Testis (tissue), 3 donors: ENCODE data around the gene LZTS2. TPM values are rescaled to one million over a fixed set of nuclear protein-coding genes. Genes with fewer than 3 reads are reported as not detected.

ENCODE experiments used
- DNase-seq: peaks from one replicate; pipeline ENCODE4 v3.0.0-alpha.2; 2019
- H3K27ac ChIP-seq, 2 donors: fragments of 200-600 bp; sonication (generic); one replicate each; pipeline ENCODE4 v1.5.1; 2019
- H3K27me3 ChIP-seq: fragments of 200-600 bp; sonication (generic); one replicate; pipeline ENCODE4 v1.5.1; 2019
- H3K36me3 ChIP-seq: fragments of 200-600 bp; sonication (generic); one replicate; pipeline ENCODE4 v1.5.1; 2017; ENCODE audit warnings: low read depth; ENCODE audit errors: missing control alignments
- H3K4me1 ChIP-seq: fragments of 200-600 bp; sonication (generic); one replicate; pipeline ENCODE4 v1.5.1; 2019
- H3K4me3 ChIP-seq, 2 donors: fragments of 200-600 bp; sonication (generic); one replicate each; pipeline ENCODE4 v1.5.1; 2017 to 2019
- H3K9me3 ChIP-seq: fragments of 200-600 bp; sonication (generic); one replicate; pipeline ENCODE4 v1.5.1; 2017
- CTCF ChIP-seq, 3 experiments: fragments of 450-650 bp in 2 of 3; fragments of 200-600 bp in 1 of 3; sonication (generic) in 1 of 3; IDR thresholded peaks; one replicate each; pipeline ENCODE4 v1.5.1; 2016 to 2019; ENCODE audit warnings: antibody characterized with exemption in 3 of 3, mild to moderate bottlenecking in 2 of 3, moderate library complexity in 1 of 3
- POLR2A ChIP-seq: fragments of 450-650 bp; IDR thresholded peaks from one replicate; pipeline ENCODE4 v1.6.1; 2017; ENCODE audit warnings: antibody characterized with exemption, mild to moderate bottlenecking, moderate library complexity
- WGBS, 2 donors: methylation state at CpG; one replicate each; pipeline ENCODE4 v1.1.5; 2018; 5-methylcytosine and 5-hydroxymethylcytosine counted together
- intact Hi-C: fragments of 100-400 bp; cut with DNase I; formaldehyde crosslinking; loops from one replicate; pipeline ENCODE4 v1.15.1; 2023; ENCODE audit warnings: low total_unique reads
- polyA plus RNA-seq: library from polyadenylated mRNA; stranded (reverse); fragments of 350-450 nt; fragmentation: Illumina TruSeq; extraction: RNeasy Lipid Tissue Mini Kit (QIAGEN cat#74804); gene quantifications from one replicate; pipeline ENCODE4 v1.2.3, GENCODE V29; 2014; ENCODE audit warnings: low read depth, low replicate concordance; ENCODE audit not compliant: insufficient read depth
- total RNA-seq, 2 donors: library from RNA; depleted of rRNA; stranded (reverse); fragments of >200 nt; gene quantifications; one replicate each; pipeline ENCODE4 v1.2.3, GENCODE V29; 2016

The LZTS2 gene
- total and polyA plus RNA-seq, 3 donors from 2014 or later: 65.9 to 158 (median 133) TPM

DNA sequence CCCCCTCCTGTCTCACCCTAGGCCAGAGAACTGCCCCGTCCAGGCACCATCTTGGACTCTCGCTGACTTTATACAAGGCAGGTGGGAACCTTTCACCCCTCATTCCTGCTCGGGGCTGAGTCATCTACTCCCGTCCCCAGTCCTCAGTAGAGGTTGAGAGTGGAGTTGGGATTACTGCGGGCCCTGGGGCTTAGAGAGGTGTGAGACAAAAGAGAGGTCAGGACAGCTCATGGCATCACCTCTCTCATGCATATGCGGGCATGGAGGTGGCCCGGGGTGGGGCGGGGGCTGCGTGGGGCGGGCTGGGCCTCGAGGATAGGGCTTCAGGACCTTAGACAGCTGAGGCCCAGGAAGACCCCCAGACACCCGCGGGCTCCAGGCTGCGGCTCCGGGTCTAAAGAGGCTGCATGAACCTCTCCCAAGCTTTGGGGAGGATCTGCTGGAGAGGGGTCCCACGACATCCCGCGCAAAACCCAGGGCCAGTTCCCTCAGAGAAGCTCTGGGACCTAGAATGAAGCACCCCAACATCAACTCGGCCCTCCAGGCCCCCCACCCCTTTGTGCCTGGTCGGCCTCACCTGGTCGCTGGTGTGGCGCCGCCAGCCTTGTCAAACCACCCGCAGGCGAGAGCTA lies 31.0 kb downstream of the LZTS2 start:
- peak overlapping the region; percentile 72 to 73 for H3K4me3 ChIP-seq

DNA sequence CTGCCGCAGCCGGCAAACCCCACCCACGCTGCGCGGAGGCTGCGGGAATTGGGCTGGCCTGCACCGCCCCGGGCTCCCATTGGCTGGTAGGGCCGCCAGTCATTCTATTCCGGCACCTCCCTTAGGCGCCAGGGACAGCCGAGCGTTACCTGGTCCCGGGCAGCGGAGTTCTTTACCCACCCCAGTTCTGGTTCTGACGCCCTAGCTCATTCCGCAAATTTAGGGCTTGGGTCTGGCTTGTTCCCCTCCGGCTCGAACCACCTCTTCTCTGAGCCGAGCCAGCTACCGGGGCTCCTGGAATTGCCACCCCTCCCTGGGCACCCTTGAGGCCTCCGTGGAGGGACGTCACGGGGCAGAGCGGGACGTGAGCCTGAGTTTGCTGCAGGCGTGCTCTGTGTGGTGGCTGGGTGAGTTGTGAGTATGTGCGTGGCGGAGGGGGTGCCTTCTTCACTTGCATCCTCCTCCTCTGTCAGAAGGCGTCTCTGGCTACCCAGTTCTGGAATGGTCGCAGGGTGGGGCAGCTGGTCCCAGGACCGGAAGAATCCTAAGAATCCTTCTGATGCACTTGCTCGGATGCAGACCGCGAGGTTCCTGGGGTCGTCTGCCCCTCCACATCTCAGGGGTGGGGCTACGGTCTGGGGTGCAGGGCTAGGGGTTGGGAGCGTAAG lies 31.7 kb downstream of the LZTS2 start, which contains the start of the genes PDZD7 and SFXN3:
Gene PDZD7, minus strand, starts transcription at position 2 of the 668 bp plus-strand sequence. CDS start 910 bp downstream, outside the sequence.
Gene SFXN3, plus strand, starts transcription at position 107 of the 668 bp plus-strand sequence. CDS start 3,461 bp downstream, outside the sequence.
- Histone ChIP-seq H3K36me3 (no peaks in the 10 kb centered on the region), H3K4me3 (peak within 1 kb of the TSS; percentile 72 to 73), H3K27me3 (no peaks in the 10 kb centered on the region), H3K27ac (peak within 1 kb of the TSS; percentile 93 to 98), H3K4me1 (peaks cover 11% of the 10 kb centered on the region), H3K9me3 (no peaks in the 10 kb centered on the region)
- 0% methylated on average over 8 to 38 of the region's 38 CpGs for WGBS, 2 donors
- intact Hi-C loops: no loop called here
- peak; percentile 98 for DNase-seq
- TF ChIP-seq CTCF (IDR thresholded peaks at IDR 0.05): no peak
- TF ChIP-seq POLR2A: no peak

More for the DNA sequence above, 31.0 kb downstream of the LZTS2 start:
- TF ChIP-seq CTCF (IDR thresholded peaks at IDR 0.05): no peak
- TF ChIP-seq POLR2A: no peak
- intact Hi-C loops: no loop called here
- Histone ChIP-seq H3K36me3 (no peaks in the 10 kb centered on the region), H3K27ac (peak overlapping the region; percentile 93 to 98), H3K9me3 (no peaks in the 10 kb centered on the region), H3K27me3 (no peaks in the 10 kb centered on the region), H3K4me1 (peaks cover 11% of the 10 kb centered on the region)
- no peak for DNase-seq
- 9 to 31% methylated on average over 5 to 16 of the region's 25 CpGs for WGBS, 2 donors

DNA sequence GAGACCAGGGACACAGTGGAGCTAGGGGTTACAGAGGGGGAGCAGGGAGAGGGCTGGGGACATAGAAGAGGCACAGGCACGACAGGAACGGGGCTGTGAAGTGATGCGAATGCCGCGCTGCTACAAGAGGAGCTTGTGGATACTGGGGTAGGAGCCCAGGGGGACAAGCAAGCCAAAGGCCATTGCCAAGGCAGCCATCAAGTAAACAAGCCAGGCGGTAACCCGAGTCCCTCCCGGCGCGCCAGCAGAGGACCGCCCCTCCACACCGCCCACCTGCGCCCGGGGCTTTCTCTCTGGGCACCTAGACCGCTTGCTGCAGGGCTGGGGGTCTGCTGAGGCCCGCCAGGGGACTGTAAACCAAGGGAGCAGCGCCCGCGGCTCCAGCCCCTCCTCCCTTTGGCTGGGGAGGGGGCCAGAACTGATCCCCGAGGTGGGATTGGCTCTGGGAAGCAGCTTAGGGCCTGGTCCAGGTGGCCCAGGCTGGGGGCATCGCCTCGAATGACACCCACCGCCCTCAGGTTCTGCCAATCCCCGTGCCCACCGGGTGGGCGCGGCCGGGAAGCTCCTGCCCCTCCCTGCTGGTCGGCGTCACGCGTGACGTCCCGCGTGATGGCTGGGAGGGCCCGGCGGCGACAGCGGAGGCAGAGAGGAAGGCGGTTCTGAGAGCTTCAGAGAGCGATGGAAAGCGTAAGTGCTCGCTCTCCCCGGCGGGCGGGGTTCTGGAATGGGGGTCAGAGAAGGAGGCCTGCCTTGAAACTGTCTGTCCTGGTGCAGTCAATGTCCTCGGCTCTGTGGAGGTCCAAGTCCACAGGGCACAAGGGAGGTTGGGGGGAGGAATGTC lies 32.4 kb downstream of the LZTS2 start:
- Histone ChIP-seq H3K4me3 (peak overlapping the region; percentile 72 to 73), H3K27ac (peak overlapping the region; percentile 93 to 98), H3K9me3 (no peaks in the 10 kb centered on the region), H3K36me3 (no peaks in the 10 kb centered on the region), H3K27me3 (no peaks in the 10 kb centered on the region), H3K4me1 (peaks cover 11% of the 10 kb centered on the region)
- intact Hi-C loops: no loop called here
- no peak for TF ChIP-seq CTCF (IDR thresholded peaks at IDR 0.05)
- TF ChIP-seq POLR2A: peak; percentile 48
- DNase-seq: peak; percentile 85
- WGBS, 2 donors: 0% methylated on average over 5 to 47 of the region's 47 CpGs

- H3K4me3 ChIP-seq: peak overlapping the region; percentile 72 to 73
- DNase-seq: no peak
- peaks cover 11% of the 10 kb centered on the region for H3K4me1 ChIP-seq
- H3K27ac ChIP-seq: peak overlapping the region; percentile 93 to 98
- intact Hi-C loops: no loop called here
- H3K27me3 ChIP-seq: no peaks in the 10 kb centered on the region
- 12 to 25% methylated on average over 6 of the region's 6 CpGs for WGBS, 2 donors
- H3K9me3 ChIP-seq: no peaks in the 10 kb centered on the region
- TF ChIP-seq CTCF (IDR thresholded peaks at IDR 0.05): no peak
- TF ChIP-seq POLR2A: no peak
- H3K36me3 ChIP-seq: no peaks in the 10 kb centered on the region
Observed at GRCh38 chr10:101032637-101033224, 33.1 kb downstream of the LZTS2 start.
